Right ventricle myocardium inferior (tissue), 1 donor: Measurements from ENCODE around the gene PCDH1. TPM values are rescaled to one million over a fixed set of nuclear protein-coding genes. Genes with fewer than 3 reads are reported as not detected.
A peak's percentile ranks its signal among the peaks of the same experiment; 100 is the strongest.
"Not testable (repeated sequence)": the region's sequence is repeated elsewhere in the genome, so short reads cannot be mapped to it uniquely, and the experiment has no call there.

Experiments used
- ATAC-seq: fragments of 200-7000 bp; cut with Tn5 transposase; one replicate; pipeline ENCODE4 v1.9.1; 2020; ENCODE audit warnings: mild to moderate bottlenecking, moderate library complexity
- DNase-seq: peaks from one replicate; pipeline ENCODE4 v3.0.0; 2021; ENCODE audit errors: missing footprints
- intact Hi-C: fragments of 100-400 bp; cut with DNase I; formaldehyde crosslinking; loops from one replicate; pipeline ENCODE4 v1.11.0; 2022
- total RNA-seq: library from RNA; stranded (reverse); fragmentation: NEBNext Ultra II Directional; extraction: Animal tissue kit (Norgen Biotek cat#: 25700); gene quantifications from one replicate; pipeline ENCODE4 v1.2.1, GENCODE V29; 2021
- donor health status: DM: no; HTN: yes; CAD: no; lungs with severe emphysema.

PCDH1 gene
- total RNA-seq, 1 donor from 2014 or later, result 21.0 TPM

DNA sequence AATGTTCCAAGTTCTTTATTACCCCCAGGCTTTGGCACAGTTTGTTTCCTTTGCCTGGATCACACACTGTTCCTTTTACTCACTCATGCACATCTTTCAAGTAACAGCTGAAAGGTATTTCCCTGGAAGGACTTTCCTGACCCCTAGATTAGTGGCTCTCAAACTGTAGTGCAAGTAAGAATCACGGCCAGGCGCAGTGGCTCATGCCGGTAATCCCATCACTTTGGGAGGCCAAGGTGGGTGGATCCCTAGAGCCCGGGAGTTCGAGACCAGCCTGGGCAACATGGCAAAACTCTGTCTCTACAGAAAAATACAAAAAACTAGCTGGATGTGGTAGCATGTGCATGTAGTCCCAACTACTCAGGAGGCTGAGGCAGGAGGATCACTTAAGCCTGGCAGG, 26.3 kb upstream of the PCDH1 start:
- DNase-seq (no peak), ATAC-seq (no peak)
- intact Hi-C loops, result no loop called here

DNA sequence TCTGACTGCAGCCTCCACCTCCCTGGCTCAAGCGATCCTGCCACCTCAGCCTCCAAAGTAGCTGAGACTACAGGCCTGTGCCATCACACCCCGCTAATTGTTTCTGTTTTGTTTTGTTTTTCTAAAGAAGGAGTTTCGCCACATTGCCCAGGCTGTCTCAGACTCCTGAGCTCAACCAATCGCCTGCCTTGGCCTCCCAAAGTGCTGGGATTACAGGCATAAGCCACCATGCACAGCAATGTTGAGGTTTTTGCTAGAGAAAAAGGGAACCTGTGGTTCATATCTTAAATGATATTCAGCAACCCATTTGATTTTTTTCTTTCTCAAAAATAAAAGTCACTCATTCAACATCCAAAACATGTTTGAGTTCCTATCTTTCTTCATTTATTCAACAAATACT, 25.1 kb upstream of the PCDH1 start:
- intact Hi-C loops, result no loop called here
- ATAC-seq (no peak), DNase-seq (no peak)

DNA sequence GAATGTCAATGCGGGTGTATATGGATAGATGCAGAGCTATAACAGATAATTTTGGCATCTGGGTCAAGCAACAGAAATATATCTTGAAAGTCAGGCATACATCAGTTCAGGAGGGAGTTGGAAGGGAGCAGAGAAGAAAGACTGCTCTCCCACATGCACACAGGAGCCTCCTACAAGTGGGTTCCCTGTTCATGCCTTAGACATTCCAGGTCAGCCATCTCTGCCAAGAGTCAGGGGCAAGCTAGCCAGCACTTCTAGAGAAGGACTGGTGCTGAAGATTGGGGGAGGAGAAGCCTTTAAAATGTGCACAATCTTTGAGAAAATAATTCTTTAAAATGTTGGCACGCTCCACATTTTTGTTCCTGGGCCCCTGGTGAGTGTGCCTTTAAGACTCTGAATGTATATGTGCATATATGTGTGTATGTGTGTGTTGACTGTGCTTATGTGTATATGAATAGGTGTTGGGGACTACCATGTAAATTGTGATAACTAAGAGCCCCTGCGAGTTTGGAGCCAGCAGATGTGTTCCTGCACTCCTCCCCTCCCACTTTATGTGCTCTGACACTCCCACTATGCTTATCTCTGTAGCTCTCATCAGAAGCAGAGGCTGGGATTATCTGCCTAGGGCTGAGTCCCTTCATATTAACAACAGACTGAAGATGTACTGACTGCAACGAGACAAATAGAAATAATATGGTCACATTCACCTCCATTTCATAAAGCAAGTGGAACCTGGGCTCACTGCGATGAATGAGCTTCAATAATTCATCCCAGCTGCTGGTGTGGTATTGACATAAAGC, 24.0 kb upstream of the PCDH1 start:
- DNase-seq (no peak), ATAC-seq (no peak)
- intact Hi-C loops, result no loop called here

DNA sequence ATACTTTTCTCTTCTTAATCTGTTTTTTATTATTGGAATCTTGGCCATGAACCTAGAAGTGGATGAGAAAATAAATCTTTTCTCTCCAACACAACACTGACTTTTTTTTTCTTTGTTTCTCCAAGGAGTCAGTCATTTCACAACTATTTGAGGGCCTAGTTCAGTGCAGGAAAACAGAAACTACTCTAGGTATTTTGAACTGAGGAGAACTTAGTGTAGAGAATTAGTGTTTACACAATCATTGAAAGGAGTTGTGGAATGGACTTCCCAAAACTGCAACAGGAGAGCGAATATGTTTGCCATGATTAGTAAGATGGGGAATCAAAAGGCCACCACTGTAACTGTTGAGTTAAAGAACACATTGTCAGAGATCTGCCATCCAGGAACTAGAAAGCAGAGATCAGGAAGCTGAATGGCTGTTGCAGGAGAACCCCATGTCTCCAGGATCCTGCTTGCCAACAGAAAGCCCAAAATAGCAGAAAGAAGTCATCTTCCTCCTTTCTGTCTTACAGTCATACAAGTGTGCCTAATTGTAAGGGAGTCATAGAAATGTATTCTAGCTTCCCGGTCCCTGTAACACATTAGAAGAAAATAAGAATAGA, 20.3 kb upstream of the PCDH1 start:
- peak; percentile 59 for ATAC-seq
- intact Hi-C loops, result no loop called here
- no peak for DNase-seq

DNA sequence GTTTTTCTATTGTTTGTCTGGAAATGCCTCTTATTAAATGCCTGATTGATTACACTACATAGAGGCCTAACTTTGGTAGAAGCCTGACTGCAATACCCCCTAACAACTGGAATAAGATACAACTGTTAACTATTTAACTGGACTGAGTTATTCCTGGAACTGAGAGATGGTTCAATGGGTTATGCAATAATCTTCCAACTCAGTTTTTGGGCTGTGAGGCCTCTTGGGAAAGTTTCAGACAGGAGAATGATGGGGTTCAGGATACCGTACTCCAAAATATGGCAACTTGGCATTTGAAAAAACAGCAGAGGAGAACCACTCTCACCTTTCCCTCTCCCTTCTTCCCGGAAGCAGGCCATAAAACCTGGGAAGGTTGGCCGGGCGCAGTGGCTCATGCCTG, 19.2 kb upstream of the PCDH1 start:
- ATAC-seq (no peak), DNase-seq (no peak)
- intact Hi-C loops, result no loop called here

DNA sequence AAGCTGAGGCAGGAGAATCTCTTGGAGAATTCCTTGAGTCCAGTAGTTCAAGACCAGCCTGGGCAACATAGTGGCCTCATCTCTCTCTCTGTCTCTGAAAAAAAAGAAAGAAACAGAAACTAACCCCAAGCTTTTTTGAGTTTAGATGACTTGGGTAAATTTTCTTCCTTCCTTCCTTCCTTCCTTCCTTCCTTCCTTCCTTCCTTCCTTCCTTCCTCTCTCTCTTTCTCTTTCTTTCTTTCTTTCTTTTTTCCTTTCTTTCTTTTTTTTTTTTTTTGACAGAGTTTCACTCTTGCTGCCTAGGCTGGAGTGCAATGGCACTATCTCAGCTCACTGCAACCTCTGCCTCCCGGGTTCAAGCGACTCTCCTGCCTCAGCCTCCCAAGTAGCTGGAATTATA, 12.2 kb upstream of the PCDH1 start:
- DNase-seq, ATAC-seq, intact Hi-C loops: not testable (repeated sequence)

DNA sequence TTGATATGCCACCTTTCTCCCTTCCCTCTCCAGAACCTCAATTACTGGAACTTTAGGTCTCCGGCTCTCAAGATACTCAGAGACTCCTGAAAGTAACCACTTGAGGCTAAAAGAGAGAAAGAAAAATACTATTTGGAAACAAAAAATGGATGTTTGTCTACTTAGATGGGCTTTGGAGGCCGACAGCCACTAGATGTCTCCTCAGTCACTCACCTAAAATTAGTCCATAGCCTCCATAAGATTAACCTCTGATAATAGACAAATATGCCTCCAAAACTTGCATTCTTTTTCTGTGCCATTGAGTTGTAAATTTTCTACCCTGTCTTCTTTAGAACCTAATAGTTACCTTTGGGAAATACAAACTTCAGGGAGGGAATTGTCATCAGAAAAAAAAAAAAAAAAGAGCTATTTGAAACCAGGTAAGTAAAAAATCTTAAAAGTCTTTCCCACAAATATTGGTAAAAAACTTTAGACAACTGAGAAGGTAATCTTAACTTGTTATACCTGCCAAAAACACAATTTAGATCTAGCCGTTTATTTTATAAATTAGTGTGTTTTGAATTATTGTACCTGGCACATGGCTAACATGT, 11.2 kb upstream of the PCDH1 start:
- DNase-seq (no peak), ATAC-seq (no peak)
- intact Hi-C loops, result no loop called here

DNA sequence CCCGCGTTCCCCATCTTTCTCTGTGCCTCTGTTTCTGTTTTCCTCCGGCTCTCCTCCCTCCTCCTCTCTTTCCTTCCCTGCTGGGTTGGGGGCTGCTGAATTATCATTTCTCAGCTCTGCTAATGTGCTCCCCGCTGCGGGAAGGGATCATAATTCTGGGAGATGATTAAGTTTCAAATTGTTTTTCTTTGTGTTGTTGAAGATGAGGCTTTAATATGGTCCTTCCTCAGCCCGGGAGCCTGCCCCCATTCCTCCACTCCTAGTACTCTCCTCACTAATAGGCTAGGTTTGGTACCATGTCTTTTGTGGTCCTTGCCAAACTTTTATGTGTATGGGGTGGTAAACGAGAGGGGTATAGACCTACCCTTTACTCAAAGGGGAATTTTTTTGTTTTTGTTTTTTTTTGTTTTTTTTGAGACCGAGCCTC, 5.7 kb upstream of the PCDH1 start:
- ATAC-seq (no peak), DNase-seq (no peak)
- intact Hi-C loops, result loop anchor here (2.0 kb wide), 1 partner anchor 77 kb away; no protein-coding TSS in a partner anchor

DNA sequence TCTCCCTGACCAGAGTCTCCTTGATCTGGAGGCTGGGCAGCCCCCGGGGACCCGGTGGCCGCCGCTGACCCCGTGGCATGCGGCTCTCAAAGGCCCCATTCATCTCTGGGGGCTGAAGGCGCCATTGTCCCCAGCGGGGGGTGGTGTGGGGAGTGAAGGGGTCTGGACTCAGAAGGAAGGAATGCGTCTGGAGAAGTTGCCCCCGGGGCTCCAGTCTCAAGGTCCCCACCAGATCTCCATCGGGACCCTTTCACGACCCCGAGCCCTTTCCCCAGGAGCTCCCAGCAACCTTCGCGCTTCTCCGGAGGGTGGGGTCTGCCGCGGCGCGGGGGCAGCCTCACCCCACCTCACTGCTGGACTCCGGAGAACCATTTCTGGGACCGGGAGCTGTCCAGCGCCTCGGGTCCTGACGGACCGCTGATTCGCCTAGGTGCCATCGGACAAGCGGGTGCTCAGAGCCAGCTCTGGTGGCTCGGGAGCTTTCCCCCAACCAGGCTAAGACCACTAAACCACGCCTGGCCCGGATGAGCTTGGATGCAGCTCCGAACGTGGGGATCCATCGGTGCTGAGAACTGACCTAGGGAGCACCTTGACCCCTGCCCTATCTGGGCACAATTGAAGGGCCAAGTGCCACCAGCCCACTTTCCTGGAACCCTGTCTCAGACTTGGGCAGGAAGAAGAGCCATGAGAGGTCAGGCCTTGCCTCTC, 5.1 kb upstream of the PCDH1 start:
- ATAC-seq (no peak), DNase-seq (no peak)
- intact Hi-C loops, result loop anchor here (2.0 kb wide), 1 partner anchor 77 kb away; no protein-coding TSS in a partner anchor

DNA sequence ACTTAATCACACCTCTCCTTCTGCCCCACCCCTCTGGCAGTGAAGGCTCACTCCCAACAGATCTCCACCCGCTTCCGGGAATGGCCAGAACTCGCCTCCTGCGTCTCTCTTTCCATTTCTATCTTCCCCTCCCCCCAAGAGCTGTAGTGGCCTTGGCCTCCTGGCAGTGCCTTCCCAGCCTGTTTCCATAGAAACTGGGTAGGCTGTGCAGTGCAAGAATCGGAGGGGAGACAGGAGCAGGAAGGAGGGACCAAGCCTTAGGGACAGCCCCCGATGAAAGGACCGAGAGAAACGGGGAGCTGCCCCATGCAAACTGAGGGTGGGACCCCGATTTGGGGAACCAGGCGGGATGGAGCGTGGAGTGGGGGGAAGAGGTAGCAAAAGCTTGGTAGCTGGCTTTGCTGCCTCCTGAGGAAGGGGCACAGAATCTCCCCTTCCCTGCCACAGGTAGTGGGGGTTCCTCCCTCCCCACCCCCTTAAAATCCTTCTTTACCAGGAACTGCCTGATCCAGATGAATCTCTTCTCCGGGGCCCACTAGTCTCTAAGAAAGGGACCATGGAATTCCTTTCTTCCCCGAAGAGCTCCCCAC, 4.5 kb upstream of the PCDH1 start:
- DNase-seq (no peak), ATAC-seq (no peak)
- intact Hi-C loops, result loop anchor here (2.0 kb wide), 1 partner anchor 78 kb away; no protein-coding TSS in a partner anchor

DNA sequence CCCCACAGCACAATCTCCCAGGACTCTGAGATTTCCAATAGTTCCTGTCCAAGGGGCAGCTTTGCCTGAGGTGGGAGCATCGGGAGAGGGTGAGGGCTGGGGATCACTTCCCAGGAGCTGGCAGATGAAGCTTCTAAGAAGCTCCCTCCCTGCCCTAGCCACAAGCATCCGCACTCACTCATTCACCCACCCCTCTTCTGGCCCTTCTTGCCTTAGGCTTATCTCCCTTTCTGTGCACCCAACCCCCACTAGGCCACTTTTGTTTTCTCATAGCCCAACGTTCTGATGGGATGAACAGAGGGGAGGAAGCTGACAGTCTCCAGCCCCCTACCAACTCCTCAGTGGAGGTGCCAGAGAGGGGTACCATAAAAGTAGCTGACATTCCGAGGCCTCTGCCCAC, 3.7 kb upstream of the PCDH1 start:
- ATAC-seq (no peak), DNase-seq (no peak)
- intact Hi-C loops, result loop anchor here (2.0 kb wide), 1 partner anchor 79 kb away; no protein-coding TSS in a partner anchor

DNA sequence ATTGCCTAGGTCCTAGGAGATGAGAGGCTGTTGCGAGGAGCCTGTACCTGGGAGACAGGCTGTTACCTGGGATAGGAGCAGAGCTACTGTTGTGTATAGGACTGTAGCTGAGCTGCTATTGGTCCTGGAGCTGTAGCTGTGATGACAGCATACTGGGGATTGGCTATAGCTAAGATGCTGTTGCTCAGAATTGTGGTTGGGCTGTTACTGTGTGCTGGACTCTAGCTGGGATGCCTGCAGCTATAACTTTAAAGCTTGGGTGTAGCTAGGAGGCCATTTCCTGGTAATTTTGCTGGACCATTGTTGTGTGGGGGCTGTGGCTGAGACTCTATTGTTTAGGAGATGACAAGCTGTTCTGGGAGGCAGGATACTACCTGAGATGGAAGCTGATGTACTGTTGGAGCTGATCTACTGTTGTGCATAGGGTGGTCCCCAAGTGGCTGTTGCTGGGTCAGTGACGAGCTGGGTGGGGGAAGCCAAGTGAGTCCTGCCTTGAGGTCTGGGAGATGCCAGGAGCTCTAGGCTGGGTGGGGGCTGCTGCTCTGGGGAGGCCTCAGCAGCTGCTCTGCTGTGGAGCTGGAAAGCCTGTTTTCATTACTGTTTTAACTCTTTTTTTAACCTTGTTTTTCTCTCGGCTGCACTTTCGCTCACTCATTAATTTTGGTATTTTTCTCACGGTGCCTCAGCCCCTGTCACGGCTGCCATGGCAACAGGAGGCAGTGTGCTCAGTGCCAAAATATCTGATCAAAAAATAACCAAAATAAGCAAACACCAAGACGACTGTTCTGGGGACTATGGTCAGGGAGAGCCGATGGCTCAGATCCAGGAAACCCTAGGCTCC, 3.0 kb upstream of the PCDH1 start:
- intact Hi-C loops, result no loop called here
- ATAC-seq (no peak), DNase-seq (no peak)

DNA sequence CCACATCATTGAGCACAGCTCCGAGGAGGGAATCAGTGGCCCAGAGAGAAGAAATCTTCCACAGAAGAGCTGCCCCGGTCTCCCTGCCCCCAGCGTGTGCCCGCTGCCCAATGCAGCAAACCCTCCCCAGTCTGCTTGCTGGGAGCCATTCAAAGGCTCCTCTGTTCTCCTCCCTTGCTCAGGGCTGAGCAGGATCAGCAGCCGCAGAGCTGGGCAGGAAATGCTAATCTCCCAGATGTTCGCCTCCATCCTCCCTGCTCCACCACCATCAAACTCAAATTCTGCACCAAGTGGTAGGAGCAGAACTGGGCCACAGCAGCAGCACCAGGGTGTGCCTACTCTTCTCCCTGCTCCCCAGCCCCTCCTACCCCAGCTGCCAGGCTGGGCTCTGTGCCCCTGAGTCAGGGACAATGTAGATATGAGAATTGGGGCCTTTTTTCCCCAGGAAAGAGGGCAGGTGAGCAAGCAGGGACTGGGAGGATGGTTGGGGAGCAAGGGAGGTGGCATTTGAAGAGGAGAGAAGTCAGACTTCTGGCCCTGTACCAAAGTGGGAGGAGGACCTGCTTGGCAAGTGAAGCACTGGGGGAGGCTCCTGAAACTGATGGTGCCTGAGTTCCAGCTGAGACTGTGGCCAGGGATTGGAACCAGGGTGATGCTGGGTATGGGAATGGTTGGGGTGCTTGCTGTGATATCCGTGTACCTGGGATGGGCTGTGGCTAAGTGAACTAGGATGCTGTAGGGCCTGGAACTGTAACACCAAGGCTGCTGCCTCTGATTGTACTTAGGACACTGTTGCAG, 1.9 kb upstream of the PCDH1 start:
- DNase-seq, result no peak
- intact Hi-C loops, result loop anchor here (1.0 to 5.0 kb wide), 6 partner anchors 31 to 187 kb away; no protein-coding TSS in a partner anchor

DNA sequence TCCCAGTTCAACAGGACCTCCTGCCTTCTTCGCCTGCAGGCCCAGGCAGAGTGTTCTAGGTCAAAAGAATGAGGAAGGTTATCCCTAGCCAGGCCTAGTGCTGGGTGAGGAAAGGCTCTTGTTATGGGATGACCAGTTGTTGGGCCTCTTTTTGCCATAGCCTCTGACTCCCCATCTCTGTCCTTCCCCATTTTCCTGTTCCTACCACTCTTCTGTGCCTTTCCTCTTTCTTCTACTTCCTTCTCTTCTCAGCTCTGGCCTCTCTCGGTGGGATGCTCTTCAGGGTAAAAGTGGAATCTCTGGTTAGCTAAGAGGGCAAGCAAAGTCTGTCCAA, 1.2 kb upstream of the PCDH1 start:
- DNase-seq (no peak), ATAC-seq (no peak)
- intact Hi-C loops, result loop anchor here (1.0 to 5.0 kb wide), 6 partner anchors 31 to 187 kb away; no protein-coding TSS in a partner anchor

More for the DNA sequence above, 1.9 kb upstream of the PCDH1 start:
- no peak for ATAC-seq

DNA sequence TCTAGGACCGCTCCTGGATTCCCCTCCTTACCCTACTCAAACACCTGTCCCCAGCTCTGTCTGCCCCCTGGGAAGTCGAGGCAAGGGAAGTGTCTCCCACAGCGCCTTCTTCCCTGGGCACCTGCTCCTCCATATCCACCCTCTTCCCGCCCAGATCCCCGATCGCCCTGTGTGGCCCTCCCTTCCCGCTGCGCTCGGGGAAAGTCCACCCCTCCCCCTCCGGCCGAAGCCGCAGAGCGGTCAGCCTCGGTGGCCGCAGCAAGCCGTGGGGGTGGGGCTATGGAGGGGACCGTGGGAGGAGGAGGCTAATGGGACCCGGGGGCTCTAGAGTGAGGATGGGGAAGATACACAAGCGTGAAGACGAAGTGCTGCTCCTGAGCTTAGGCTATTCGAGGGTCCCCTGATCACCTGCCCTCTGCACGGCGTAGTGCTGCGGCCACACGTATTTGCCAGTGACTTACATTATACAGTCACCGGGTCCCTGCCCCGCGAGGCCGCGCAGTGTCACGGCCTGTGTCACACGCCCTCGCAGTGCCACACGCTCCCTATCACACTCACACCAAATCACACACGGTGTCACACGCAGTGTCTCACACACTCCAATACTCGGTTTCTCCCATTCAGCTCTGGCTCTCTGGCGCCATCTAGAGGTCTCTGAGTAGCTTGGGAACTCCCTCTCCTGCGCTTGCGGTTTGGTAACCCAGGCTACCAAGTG, 658 bp upstream of the PCDH1 start:
- intact Hi-C loops, result loop anchor here (1.0 to 5.0 kb wide), 6 partner anchors 30 to 186 kb away; no protein-coding TSS in a partner anchor
- DNase-seq (peak; percentile 90), ATAC-seq (peak; percentile 90)

DNA sequence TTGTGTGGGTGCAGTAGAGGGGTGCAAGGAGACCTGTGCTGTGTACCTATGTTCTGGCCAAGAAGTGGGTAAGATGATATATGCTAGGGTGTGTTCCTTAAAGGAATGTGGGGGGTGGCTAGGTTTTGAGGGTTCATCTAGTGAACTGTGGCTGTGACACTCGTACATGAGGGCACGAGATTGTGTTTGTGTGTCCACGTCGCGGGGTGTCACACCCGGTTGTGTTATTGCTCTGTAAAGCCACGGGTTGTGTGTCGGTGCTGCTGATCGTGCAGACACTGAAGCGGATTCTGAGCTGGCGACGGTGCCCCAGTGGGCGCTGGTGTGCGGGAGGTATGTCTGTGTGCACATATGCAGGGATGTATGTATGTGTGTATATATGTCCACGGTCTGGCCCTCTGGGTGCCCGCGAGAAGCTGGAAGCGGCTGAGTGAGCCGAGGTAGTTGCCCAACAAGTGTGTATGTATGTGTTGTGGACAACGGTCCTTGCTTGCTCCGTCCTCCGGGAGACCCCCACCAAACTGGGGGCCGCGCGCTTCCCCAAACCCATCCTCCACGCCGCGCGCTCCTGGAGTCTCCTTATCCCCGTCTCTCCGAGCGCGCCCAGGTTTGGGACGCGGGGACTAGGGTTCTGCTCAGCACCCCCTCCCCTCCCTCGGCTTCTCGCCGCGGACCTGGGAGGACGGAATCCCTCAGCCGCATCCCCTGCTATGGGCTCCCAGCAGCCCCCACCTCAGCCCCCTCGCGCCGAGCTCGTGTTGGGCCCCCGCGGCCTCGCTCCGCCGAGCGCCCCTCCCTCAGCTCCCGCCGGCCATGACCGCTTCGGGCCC, 639 bp downstream of the PCDH1 start:
- intact Hi-C loops, result loop anchor here (2.0 to 5.0 kb wide), 4 partner anchors 29 to 185 kb away; no protein-coding TSS in a partner anchor
- no peak for ATAC-seq
- no peak for DNase-seq
